ENCODE measurements around the gene ACBD4.
A peak's percentile ranks its signal among the peaks of the same experiment; 100 is the strongest.

The ACBD4 gene

DNA sequence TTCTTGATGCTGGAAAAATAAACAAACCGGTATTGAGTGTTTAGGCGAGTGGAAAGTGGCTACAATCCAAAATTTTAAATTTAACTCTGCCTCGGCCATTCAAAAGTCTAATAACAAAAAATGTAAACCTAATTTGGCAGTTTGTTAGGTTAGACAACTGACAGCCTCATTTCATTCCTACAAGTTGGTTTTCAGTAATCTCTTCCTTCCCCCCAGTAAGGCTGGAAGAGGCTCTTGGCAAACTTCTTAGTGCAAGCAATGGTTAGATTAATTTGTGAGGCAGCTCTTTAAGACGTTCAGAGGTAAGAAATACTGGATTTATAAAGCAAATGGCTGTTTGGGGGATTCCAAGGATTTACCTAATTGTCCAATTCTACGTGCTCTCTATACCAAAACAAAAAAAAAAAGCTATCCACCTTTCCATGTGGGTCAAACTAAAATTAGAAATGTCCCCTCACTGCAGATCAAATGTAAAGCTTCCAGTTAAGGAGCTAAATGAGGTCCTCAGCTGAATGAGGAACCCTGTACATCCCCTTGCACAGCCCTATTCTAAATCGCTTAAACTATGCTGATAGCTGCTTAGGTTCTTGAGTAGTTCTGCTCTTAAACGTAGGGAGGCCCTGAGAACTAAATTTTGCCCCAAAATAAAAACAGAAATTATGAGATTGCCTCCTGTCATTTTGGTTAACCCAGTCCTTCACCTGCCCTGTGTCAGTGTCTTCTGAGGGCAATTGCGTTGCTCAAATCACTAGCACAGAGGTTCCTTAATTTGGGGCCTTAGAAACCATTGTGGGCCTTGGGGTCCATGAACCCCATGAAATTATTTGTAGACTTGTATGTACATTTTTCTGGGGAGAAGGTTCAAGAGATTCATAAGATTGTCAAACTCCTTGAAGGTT lies 15.7 kb downstream of the ACBD4 start:
- no peaks in the 10 kb centered on the region; the same call in 1 of the 2 replicates for H3K36me3 ChIP-seq (ENCODE audit: control insufficient read depth, insufficient read depth, low read length)
- H3K4me3 ChIP-seq (replicated peaks; ENCODE audit: low read depth, low read length): peak overlapping the region; percentile 98
- H3K27me3 ChIP-seq (replicated peaks; ENCODE audit: control insufficient read depth, insufficient read depth, low read length): no peaks in the 10 kb centered on the region
- TF ChIP-seq, protein P1, sequence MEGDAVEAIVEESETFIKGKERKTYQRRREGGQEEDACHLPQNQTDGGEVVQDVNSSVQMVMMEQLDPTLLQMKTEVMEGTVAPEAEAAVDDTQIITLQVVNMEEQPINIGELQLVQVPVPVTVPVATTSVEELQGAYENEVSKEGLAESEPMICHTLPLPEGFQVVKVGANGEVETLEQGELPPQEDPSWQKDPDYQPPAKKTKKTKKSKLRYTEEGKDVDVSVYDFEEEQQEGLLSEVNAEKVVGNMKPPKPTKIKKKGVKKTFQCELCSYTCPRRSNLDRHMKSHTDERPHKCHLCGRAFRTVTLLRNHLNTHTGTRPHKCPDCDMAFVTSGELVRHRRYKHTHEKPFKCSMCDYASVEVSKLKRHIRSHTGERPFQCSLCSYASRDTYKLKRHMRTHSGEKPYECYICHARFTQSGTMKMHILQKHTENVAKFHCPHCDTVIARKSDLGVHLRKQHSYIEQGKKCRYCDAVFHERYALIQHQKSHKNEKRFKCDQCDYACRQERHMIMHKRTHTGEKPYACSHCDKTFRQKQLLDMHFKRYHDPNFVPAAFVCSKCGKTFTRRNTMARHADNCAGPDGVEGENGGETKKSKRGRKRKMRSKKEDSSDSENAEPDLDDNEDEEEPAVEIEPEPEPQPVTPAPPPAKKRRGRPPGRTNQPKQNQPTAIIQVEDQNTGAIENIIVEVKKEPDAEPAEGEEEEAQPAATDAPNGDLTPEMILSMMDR (IDR thresholded peaks at IDR 0.05; ENCODE audit: insufficient read depth, low read length, poor library complexity, severe bottlenecking): no peak
- no peak for DNase-seq (ENCODE audit: extremely low read depth, insufficient read length)

DNA sequence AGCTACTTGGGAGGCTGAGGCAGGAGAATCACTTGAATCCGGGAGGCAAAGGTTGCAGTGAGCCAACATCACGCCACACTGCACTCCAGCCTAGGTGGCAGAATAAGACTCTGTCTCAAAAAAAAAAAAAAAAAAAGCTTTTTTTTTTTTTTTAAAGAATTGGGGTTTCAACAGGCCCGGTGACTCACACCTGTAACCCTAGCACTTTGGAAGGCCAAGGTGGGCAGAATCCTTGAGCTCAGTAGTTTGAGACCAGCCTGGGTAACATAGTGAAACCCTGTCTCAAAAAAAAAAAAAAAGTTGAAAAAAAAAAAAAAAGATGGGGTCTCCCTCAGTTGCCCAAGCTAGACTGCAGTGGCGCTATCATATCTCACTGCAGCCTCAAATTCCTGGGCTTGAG lies 19.5 kb downstream of the ACBD4 start:
- Histone ChIP-seq H3K4me3 (replicated peaks; ENCODE audit: low read depth, low read length) (no peak overlapping the region), H3K27me3 (replicated peaks; ENCODE audit: control insufficient read depth, insufficient read depth, low read length) (no peaks in the 10 kb centered on the region), H3K36me3 (ENCODE audit: control insufficient read depth, insufficient read depth, low read length) (no peaks in the 10 kb centered on the region)
- DNase-seq (ENCODE audit: extremely low read depth, insufficient read length): no peak
- TF ChIP-seq, protein P1 (IDR thresholded peaks at IDR 0.05; ENCODE audit: insufficient read depth, low read length, poor library complexity, severe bottlenecking): no peak

DNA sequence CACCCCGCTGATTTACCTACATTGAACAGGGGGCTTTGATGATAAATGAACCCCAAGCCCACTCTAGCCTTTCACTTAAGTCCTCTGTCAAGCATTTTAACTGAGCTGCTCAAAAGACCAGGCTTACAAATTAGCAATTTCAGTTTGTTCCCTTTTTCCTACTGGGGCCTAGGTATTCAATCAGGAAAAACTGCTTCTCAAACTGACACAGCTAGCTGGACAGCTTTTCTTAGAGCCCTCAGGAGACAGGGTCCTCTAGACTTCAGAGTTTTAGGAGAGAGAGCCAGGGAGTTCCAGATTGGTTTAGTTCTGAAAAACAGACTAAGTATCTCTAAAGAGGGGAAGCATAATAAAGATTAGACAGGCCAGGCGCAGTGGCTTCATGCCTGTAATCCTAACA lies 20.0 kb downstream of the ACBD4 start:
- H3K36me3 ChIP-seq (ENCODE audit: control insufficient read depth, insufficient read depth, low read length): no peaks in the 10 kb centered on the region
- TF ChIP-seq, protein P1 (IDR thresholded peaks at IDR 0.05; ENCODE audit: insufficient read depth, low read length, poor library complexity, severe bottlenecking): no peak
- DNase-seq (ENCODE audit: extremely low read depth, insufficient read length): no peak
- H3K27me3 ChIP-seq (replicated peaks; ENCODE audit: control insufficient read depth, insufficient read depth, low read length): no peaks in the 10 kb centered on the region
- H3K4me3 ChIP-seq (replicated peaks; ENCODE audit: low read depth, low read length): no peak overlapping the region

DNA sequence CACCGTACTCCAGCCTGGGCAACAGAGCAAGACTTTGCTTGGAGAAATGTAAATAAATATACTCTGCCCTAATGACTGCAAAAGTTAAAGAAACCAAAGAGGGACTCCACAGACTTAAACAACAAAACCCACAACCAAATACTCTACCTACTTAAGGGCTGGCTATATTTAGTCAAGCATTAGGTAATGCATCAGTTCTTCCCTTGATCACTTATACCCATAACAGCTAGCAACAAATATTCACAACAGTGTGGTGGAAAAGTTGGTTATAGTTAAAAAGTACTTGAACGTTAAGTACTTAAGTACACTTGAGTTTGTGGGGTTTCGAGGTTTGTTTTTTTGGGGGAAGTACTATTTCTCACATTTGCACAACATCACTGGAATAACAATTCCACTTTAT lies 20.8 kb downstream of the ACBD4 start:
- no peak for DNase-seq (ENCODE audit: extremely low read depth, insufficient read length)
- H3K4me3 ChIP-seq (replicated peaks; ENCODE audit: low read depth, low read length): no peak overlapping the region
- H3K36me3 ChIP-seq (ENCODE audit: control insufficient read depth, insufficient read depth, low read length): no peaks in the 10 kb centered on the region
- no peaks in the 10 kb centered on the region for H3K27me3 ChIP-seq (replicated peaks; ENCODE audit: control insufficient read depth, insufficient read depth, low read length)
- TF ChIP-seq, protein P1 (IDR thresholded peaks at IDR 0.05; ENCODE audit: insufficient read depth, low read length, poor library complexity, severe bottlenecking): no peak

DNA sequence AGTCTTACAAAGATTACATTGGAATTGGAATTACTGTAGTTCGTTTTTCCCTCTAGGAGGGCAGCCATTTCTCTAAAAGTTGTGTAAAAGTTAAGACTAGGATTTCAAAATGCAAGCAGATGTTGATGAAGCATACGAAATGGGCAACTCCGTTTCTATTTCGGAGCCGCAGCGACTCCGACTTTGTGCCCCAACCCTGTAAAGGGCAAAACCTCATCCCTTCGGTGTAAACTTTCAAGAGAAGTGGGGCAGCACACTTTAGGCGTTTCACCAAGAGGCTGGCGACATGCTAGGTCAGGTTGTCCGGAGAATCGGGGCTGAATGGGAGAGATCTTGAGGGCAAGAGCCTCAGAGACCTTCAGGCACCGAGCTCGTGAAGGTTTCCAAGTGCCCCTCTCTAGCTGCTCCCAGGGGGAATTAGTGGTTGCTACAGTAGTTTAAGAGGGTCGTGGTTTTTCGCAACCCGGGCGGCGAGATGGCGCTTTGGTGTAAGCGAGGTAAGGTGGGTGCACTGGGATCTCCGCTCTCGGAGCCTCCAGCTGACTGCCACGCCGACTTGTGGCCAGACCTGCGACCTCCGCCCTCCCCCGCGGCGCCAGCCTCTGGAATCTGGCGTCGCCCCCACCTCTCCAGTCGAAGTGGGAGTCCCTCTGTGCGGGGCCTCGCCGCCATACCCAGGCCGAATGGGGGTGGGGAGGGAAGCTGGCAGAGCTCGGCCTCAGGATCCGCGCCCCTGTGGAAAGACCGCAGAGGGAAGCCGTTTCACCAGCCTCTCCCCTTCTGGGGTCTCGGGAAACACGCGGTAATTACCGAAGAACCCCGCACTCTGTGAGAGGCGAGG lies 25.2 kb downstream of the ACBD4 start:
- H3K36me3 ChIP-seq (ENCODE audit: control insufficient read depth, insufficient read depth, low read length): peaks cover 3% of the 10 kb centered on the region; the same call in 1 of the 2 replicates
- no peaks in the 10 kb centered on the region for H3K27me3 ChIP-seq (replicated peaks; ENCODE audit: control insufficient read depth, insufficient read depth, low read length)
- no peak for DNase-seq (ENCODE audit: extremely low read depth, insufficient read length)
- TF ChIP-seq, protein P1 (IDR thresholded peaks at IDR 0.05; ENCODE audit: insufficient read depth, low read length, poor library complexity, severe bottlenecking): peak; percentile 24
- peak overlapping the region; percentile 96 for H3K4me3 ChIP-seq (replicated peaks; ENCODE audit: low read depth, low read length)
